NCI-H1436 (cell line): ENCODE measurements around the gene ICA1L.
"Not testable (repeated sequence)": the region's sequence is repeated elsewhere in the genome, so short reads cannot be mapped to it uniquely, and the experiment has no call there.

Source experiments
- DNase-seq: peaks from one replicate; lab custom pipeline; 2025; lab: John Stamatoyannopoulos, UW

The ICA1L gene

GRCh38 chr2:202871300-202872141, at the start of gene ICA1L:
ICA1L (minus strand) TSS chr2:202871766; CDS start chr2:202829009, 42,757 bp downstream.
- DNase-seq: peak; percentile 60

GRCh38 chr2:202918860-202919259, 47.3 kb upstream of the ICA1L start:
- DNase-seq: no peak

- DNase-seq: not testable (repeated sequence)
Observed at GRCh38 chr2:202912342-202913201, 41.0 kb upstream of the ICA1L start.

- DNase-seq: peak; percentile 90
Observed at GRCh38 chr2:202911512-202912341, 40.2 kb upstream of the ICA1L start, which contains the start of the genes CARF and WDR12. CARF (plus strand) TSS chr2:202912275; CDS start chr2:202941903, 29,628 bp downstream. WDR12 (minus strand) TSS chr2:202911673; CDS start chr2:202911476, 197 bp downstream.

- DNase-seq: no peak
Observed at GRCh38 chr2:202911203-202911511, 39.6 kb upstream of the ICA1L start.

- no peak for DNase-seq
Observed at GRCh38 chr2:202910698-202911097, 39.1 kb upstream of the ICA1L start.

GRCh38 chr2:202910250-202910649, 38.7 kb upstream of the ICA1L start:
- DNase-seq: not testable (repeated sequence)

- DNase-seq: no peak
Observed at GRCh38 chr2:202909394-202910192, 38.0 kb upstream of the ICA1L start.

- no peak for DNase-seq
Observed at GRCh38 chr2:202908186-202908585, 36.6 kb upstream of the ICA1L start.

GRCh38 chr2:202905507-202905906, 33.9 kb upstream of the ICA1L start:
- not testable (repeated sequence) for DNase-seq

- DNase-seq: no peak
Observed at GRCh38 chr2:202885190-202885589, 13.6 kb upstream of the ICA1L start.

GRCh38 chr2:202883987-202884675, 12.6 kb upstream of the ICA1L start:
- no peak for DNase-seq

GRCh38 chr2:202881570-202881969, 10.0 kb upstream of the ICA1L start:
- DNase-seq: no peak

- no peak for DNase-seq
Observed at GRCh38 chr2:202877699-202878098, 6.1 kb upstream of the ICA1L start.

GRCh38 chr2:202870431-202871299, 901 bp downstream of the ICA1L start:
- peak; percentile 78 for DNase-seq

- no peak for DNase-seq
Observed at GRCh38 chr2:202861987-202862386, 9.6 kb downstream of the ICA1L start.

GRCh38 chr2:202858601-202859000, 13.0 kb downstream of the ICA1L start:
- no peak for DNase-seq

GRCh38 chr2:202849343-202849742, 22.2 kb downstream of the ICA1L start:
- DNase-seq: not testable (repeated sequence)

- DNase-seq: no peak
Observed at GRCh38 chr2:202848813-202849212, 22.8 kb downstream of the ICA1L start.
